Activated CD4-positive, CD25-positive, alpha-beta regulatory T cell (primary cell): ENCODE data around the gene ADGRG2.
"Not testable (repeated sequence)": the region's sequence is repeated elsewhere in the genome, so short reads cannot be mapped to it uniquely, and the experiment has no call there.

Source experiments
- DNase-seq, 4 experiments: peaks; one replicate each; lab custom pipeline; 2025; lab: John Stamatoyannopoulos, UW

The ADGRG2 gene

GRCh38 chrX:19003756-19004155, 118.5 kb downstream of the ADGRG2 start:
- DNase-seq: no peak

- DNase-seq: no peak
Measured at GRCh38 chrX:18998653-18999052, 123.6 kb downstream of the ADGRG2 start.

GRCh38 chrX:18997916-18998315, 124.4 kb downstream of the ADGRG2 start:
- no peak for DNase-seq

GRCh38 chrX:18996536-18996935, 125.7 kb downstream of the ADGRG2 start:
- no peak for DNase-seq

GRCh38 chrX:18995221-18995620, 127.0 kb downstream of the ADGRG2 start:
- DNase-seq: no peak

- no peak for DNase-seq
Measured at GRCh38 chrX:18994713-18995112, 127.6 kb downstream of the ADGRG2 start.

GRCh38 chrX:18992829-18993228, 129.4 kb downstream of the ADGRG2 start:
- DNase-seq: no peak

- DNase-seq: no peak
Measured at GRCh38 chrX:18985186-18985435, 137.2 kb downstream of the ADGRG2 start.

GRCh38 chrX:18984381-18985185, 137.7 kb downstream of the ADGRG2 start:
- DNase-seq: peak; percentile 64 to 78 (median 71)

- DNase-seq: peak in 3 of 4 experiments; percentile 24 to 38 (median 28)
Measured at GRCh38 chrX:18983666-18984380, 138.4 kb downstream of the ADGRG2 start, which contains the start of gene PHKA2. PHKA2 (minus strand) TSS chrX:18984114; CDS start chrX:18983932, 182 bp downstream.

GRCh38 chrX:18981124-18981807, 141.0 kb downstream of the ADGRG2 start:
- DNase-seq: no peak

- not testable (repeated sequence) for DNase-seq
Measured at GRCh38 chrX:18980262-18980661, 142.0 kb downstream of the ADGRG2 start.

GRCh38 chrX:18974993-18975392, 147.3 kb downstream of the ADGRG2 start:
- DNase-seq: no peak

- no peak for DNase-seq
Measured at GRCh38 chrX:18973527-18974192, 148.6 kb downstream of the ADGRG2 start.

GRCh38 chrX:18971506-18971905, 150.8 kb downstream of the ADGRG2 start:
- DNase-seq: no peak

- DNase-seq: no peak
Measured at GRCh38 chrX:18970465-18970864, 151.8 kb downstream of the ADGRG2 start.

GRCh38 chrX:18966624-18967023, 155.6 kb downstream of the ADGRG2 start:
- DNase-seq: no peak

- no peak for DNase-seq
Measured at GRCh38 chrX:18964901-18965300, 157.4 kb downstream of the ADGRG2 start.

- DNase-seq: no peak
Measured at GRCh38 chrX:18964026-18964425, 158.2 kb downstream of the ADGRG2 start.

- DNase-seq: no peak
Measured at GRCh38 chrX:18962329-18962728, 159.9 kb downstream of the ADGRG2 start.

- no peak for DNase-seq
Measured at GRCh38 chrX:18961686-18962085, 160.6 kb downstream of the ADGRG2 start.

- no peak for DNase-seq
Measured at GRCh38 chrX:18956303-18957032, 165.8 kb downstream of the ADGRG2 start.
